Middle frontal gyrus (tissue), 1 donor: Measurements from ENCODE around the gene EXTL2.
A peak's percentile ranks its signal among the peaks of the same experiment; 100 is the strongest.
"Not testable (repeated sequence)": the region's sequence is repeated elsewhere in the genome, so short reads cannot be mapped to it uniquely, and the experiment has no call there.

Experiments used
- DNase-seq: peaks from one replicate; pipeline ENCODE4 v3.0.0-alpha.2; 2015; ENCODE audit warnings: low spot score; ENCODE audit errors: extremely low spot score

The EXTL2 gene, protein sequence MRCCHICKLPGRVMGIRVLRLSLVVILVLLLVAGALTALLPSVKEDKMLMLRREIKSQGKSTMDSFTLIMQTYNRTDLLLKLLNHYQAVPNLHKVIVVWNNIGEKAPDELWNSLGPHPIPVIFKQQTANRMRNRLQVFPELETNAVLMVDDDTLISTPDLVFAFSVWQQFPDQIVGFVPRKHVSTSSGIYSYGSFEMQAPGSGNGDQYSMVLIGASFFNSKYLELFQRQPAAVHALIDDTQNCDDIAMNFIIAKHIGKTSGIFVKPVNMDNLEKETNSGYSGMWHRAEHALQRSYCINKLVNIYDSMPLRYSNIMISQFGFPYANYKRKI

DNA sequence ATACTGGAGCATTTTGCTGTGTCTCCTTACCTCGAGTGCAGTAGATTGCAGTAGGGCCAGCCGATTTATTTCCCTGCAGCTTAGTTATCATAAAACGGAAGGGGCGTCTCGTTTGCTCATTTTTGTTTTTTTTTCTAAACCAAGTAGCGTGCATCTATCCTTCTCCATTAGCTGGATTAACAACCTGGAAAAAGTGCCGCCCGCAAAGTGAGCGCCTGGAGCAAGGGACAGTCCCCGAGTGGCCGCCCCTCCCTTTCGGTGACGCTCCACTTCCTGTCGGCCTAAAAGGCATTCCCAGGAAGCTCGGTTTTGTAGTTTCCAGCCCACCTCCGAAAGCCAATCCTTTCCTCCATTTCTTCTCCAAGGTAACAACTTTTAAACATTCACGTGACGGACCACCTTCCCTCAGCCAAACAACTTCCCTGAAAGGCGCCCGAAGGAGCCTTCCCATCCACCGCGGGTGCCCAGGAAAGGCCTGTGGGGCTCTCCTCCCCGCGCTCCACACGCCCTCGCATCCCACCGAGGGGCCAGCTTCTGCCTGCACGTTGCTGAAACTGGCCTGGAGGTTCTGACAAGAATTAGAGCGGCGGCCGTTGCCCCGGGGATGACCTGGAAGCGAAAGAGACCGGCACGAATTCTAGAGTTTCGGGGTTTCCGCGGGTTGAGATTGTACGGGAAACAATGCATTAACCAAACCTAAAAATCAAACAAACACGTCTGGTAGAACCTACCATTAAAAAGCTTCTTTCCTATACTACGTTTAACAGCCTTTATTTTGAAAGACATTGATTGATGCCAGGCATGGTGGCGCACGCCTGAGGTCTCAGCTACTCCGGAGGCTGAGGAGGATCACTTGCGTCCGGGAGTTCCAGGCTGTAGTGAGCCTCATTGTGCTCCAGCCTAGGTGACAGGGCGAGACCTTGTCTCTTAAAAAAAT lies at the start of gene EXTL2:
TSS of gene EXTL2 (minus strand) at position 240 of the 937 bp plus-strand sequence. CDS start 6,085 bp downstream, outside the sequence.
- DNase-seq, result peak; percentile 82

DNA sequence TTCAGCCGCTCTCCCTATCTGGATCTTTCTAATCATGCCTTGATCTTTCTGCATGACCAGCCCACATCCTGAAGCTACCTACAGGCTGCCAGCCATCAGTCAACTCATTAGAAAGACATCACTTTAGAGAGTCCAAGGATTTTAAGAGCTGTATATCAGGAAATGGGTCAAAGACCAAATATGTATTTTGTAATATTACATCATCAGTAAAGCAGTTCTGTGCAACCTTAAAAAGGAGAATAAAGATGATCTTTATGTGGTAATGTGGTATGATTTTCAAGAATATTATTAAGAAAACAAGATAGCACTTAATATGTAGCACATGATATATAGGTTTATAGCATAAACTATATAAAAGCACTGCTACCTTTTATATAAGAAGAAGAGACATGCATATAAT lies 48.9 kb upstream of the EXTL2 start:
- no peak for DNase-seq

DNA sequence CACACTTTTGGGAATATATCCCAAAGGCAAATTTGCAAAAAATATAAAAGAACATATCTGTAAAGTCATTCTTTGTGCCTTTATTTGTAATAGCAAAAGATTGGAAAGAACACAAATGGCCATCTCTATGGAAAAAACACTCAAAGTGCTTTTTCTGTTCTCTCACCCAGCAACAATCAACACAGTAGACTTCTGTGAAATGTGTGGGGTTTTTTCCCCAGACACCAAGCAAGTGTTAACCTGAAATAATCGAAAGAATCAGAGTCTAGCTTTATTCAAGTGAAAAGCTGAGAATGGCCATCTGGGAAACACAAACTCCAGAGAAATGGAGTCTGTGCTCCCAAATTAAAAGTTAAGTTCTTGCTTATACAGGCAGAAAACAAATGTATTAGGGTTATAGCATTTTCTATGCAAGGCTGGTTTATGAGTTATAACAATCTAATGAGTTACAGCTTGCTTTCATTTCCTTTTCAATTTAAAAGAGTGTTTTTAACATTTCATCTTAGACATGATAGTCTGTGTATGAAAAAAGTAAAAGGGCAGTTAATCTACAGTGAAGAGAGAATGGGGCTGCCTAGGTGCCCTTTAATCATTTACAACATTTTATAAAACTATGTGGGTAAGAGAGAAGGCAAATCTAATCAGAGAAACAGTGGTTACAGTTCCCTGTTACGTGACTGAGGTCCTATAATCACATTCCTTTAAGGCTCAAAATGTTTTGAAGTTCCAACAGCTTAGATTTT lies 47.8 kb upstream of the EXTL2 start:
- no peak for DNase-seq

DNA sequence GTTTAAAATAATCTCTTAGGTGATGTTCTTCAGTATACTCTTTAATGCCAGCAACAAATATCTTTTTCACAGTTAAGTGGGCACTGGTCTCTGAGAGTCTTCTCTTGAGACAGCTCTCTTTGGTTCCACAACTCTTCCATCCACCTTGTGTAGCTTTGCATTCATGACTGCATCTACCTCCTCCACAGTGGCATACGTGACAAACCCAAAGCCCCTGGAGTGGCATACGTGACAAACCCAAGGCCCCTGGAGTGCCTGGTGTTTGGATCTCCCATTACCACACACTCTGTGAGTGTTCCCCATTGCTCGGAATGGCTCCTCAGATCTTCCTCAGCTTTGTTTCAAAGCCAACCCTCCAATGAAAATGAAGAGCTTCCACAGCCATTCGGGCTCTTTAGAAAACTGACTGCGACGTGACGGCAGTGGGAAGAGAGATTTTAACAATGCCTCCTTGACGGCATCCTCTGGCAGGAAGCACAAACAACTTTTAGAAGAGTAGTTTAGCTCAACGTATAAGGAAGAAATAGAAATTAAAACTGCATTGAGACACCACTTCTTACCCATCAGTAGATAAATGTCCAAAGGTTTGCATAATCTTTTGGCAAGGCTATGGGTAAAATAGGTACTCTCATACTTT lies 47.1 kb upstream of the EXTL2 start:
- DNase-seq, result no peak

DNA sequence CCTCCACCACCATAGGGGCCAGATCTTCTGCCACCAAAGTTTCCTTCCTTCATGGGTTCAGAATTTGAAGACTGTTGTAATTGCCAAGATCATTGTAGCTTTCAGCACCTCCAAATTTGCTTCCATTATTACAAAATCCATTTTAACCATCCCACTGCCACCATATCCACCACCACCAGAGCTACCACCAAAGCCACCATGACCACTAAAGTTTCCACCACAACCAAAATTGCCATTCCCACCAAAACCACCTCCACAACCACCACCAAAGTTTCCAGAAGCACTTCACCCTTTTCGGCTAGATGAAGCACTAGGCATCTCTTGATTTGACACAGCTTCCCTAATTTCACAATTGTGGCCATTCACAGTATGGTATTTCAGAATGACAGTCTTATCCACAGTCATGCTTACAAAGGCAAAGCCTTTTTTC lies 46.5 kb upstream of the EXTL2 start:
- DNase-seq, result no peak

DNA sequence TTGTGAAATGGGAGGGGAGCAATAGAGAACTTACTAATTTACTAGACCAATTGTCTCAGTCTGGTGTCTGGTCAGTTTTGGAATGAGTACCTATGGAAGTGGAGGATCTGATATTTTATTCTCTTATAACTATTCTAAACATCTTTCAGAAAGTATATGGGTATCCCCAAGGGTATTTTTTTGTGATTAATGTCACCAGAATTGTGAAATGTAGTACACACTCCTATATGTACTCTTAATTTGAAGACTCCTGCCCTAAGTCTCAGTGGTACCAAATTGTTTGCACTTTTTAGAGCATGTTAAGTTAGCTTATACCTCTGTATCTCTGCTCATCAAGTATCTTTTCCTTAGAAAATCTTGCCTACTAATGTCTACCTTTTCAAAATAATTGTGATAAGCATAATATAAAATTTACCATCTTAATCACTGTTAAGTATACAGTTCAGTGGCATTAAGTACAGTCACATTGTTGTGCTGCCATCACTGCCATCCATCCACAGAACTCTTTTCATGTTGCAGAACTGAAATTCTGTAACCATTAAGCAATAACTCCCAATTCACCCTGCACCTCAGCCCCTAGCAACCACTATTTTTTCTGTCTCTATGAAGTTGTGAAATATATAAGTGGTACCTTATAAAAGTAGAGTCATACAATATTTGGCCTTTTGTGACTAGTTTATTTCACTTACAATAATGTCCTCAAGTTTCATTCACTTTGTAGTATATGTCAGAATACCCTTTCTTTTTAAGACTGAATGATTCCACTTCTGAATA lies 41.7 kb upstream of the EXTL2 start:
- DNase-seq, result no peak

DNA sequence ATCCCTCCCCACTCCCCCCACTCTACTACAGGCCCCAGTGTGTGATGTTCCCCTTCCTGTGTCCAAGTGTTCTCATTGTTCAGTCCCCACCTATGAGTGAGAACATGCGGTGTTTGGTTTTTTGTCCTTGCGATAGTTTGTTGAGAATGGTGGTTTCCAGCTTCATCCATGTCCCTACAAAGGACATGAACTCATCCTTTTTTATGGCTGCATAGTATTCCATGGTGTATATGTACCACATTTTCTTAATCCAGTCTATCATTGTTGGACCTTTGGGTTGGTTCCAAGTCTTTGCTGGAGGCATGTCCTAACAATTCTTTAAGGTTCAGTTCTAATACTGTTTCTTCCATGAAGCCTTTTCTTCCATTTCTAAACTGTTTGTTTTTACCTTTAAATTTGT lies 38.9 kb upstream of the EXTL2 start:
- DNase-seq, result not testable (repeated sequence)

DNA sequence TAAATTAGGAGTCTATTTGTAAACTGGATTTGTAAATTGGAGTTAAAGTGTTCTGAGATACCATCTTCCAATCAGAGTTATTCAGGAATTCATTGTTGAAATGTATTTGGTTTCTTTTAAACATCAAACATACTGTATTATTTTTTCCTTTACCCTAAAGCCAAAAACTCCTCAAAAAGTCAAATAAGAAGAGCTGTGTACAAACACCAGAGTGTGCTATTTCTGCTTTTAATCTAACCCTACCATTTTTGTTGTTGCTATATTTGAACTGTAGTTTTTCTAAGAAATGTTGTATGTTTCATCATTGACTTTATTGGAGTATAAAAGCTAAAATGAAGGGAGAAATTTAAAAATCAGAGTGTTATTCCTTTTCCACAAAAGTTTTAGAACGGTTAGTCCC lies 37.1 kb upstream of the EXTL2 start:
- DNase-seq, result no peak

- DNase-seq, result no peak
These were observed 35.9 kb upstream of the EXTL2 start for GRCh38 chr1:100930494-100930893.

DNA sequence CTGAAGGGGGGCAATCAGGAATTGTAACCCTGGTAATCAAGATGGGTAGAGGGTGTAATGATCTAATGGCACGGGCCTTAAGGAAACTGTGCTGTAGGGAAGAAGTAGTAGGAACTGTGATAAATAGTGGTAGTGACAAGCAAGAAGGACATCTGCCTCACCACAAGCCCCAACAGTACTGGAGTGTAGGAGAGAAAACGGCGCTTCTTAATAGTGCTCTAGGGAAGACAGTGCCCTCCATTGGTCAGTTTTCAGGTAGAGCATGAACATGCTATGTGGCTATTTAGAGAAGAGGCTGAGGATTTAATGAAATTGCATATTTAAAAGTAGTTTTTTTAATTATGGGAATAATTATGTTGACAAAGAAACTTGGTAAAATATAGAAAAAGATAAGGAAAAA lies 33.5 kb upstream of the EXTL2 start:
- DNase-seq, result no peak

DNA sequence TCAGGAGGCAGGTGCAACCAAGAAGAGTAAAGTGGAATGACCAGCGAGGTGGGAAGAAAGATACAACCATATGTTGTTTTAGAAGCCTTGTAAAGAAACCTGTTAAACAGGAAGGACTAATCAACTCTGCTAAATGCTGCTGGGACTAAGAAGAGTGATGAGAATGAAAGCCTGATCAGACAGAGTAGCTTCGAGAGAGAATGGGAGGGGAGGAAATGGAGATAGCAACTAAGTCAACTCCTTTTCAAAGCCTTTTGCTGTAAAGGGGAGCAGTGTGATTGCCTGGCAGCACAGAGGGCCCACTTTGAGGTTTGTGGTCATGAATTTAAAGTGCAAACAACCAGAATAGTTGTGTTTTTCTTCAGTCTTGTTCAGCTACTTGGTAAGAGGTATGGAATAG lies 32.6 kb upstream of the EXTL2 start:
- no peak for DNase-seq

DNA sequence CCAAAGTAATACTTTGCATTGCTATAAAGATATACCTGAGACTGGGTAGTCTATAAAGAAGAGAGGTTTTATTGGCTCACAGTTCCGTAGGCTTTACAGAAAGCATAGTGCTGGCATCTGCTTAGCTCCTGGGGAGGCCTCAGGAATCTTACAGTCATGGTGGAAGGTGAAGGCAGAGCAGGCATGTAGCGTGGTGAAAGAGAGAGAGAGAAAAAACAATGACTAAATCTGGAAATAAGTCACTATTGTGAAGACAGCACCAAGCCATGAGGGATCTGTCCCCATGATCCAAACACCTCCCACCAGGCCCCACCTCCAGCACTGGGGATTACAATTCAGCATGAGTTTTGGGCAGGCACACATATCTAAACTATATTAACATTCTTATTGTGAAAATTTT lies 31.6 kb upstream of the EXTL2 start:
- DNase-seq, result no peak

GRCh38 chr1:100924991-100925390 lies 30.3 kb upstream of the EXTL2 start:
- DNase-seq, result no peak

DNA sequence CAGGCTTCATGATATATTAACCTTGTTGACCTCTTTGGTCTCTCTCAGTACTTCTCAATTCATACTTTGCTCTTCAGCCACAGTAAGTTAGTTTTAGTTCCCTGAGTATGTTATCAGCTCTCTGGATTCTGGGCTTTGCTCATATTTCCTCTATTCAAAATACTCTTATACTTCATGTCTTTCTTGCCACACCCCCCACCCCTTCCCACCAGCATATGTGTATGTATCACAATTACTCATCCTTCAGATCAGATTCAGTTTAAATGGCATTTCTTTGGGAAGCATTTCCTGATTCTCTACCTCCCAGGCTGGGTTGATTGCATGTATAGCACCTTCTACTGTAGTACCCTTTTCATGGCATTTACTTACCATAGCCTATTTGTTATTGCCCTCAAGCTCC lies 29.6 kb upstream of the EXTL2 start:
- no peak for DNase-seq

DNA sequence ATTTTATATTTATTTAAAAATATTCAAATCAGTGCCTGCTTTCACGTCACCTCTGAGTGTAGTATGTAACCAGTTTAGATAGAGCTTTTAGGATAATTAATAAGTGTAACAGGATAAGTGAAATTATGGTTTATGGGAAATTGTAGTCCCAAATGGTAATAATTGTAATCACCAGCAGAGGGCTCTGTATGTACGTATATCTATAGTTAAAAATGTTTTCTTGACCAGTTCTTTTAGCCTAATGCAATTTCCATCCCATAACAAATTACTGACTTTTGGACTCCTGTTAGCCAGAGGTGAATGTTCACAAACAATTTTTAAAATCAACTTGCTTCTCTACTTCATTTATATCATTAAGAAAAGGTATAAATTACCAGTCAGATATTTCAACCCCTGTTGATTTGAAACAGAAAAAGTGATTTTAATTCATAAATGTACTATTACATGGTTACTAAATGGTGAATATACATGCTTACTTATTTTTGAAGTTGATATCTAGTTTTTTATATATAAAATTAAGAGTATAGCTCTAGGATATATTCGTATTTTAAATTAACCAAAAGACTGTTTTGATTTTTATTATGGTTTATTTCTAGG lies 26.6 kb upstream of the EXTL2 start:
- no peak for DNase-seq

GRCh38 chr1:100912019-100912418 lies 17.4 kb upstream of the EXTL2 start:
- no peak for DNase-seq

DNA sequence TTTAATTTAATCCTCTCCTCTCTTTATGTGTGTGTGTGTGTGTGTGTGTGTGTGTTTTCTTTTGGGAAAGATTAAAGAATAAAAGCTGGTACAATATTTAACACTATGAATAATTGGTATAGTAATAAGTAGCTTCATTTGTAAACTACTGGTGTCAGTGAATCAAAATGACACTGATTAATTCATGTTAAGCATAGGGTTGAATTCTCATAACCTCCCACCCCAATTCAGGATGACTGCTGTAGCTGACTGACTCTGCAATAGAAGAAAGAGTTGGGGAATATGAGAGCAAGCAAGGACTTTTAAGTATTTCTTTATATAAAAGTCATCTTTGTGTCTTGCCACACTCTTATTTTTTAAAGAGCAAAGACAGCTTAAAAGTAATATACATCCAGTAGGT lies 14.4 kb upstream of the EXTL2 start:
- DNase-seq, result no peak

DNA sequence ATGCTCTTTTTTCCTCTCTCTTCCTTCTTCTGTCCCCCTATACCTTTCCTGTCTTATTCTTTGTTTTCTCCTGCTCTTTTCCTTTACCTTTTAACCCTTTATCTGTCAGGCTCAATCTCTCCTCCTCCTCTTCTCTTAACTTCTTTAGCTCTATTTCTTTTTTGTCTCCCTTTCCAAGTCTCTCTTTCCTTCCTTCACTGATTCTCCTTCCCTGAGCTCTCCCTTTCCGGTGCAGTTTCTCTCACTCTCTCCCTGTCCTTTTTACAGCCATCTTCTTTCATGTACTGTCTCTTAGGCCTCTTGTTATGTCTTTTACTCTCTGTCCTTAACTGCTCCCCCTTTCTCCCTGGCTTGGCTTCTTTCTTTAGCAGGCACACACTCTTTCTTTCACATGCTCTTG lies 13.2 kb upstream of the EXTL2 start:
- no peak for DNase-seq

DNA sequence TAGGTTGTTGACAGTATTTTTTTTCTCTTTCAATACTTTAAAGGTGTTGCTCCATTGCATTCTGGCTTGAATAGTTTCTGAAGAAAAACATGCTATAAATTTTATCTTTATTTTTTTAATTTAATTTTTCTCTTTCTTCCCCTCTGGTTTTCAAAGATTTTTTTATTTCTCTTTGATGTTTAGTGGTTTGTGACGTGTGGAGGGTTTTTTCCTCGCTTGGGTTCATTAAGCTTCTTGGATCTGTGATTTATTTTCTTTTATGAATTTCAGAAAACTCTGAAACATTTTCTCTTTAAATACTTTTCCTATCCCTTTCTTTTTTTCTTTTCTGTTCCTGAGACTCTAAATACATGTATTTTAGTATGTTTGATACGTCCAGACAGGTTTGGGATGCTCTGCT lies 10.5 kb upstream of the EXTL2 start:
- no peak for DNase-seq

DNA sequence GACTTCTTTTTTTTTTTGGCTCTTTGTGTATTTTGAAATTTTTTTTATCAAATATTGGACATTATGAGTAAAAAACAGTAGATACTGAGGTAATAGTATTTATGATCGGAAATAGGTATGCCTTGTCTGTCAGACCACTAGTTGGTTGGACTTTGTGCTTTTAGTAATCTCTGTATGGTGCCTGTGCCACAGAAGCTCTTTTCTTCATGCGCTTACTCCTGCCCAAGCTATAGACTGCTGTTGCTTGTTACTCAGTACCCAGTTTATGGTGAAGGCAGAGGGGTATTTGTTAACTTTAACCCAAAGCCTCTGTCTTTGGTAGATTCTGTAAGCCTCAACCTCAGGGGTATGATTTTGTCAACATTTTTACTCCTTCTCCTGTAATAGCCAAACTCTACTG lies 9.9 kb upstream of the EXTL2 start:
- DNase-seq, result no peak
